ENCODE results near the gene C1orf198. TPM values are rescaled to one million over a fixed set of nuclear protein-coding genes. Genes with fewer than 3 reads are reported as not detected.

Gene C1orf198
- total and polyA plus RNA-seq, 2 experiments from 2014 or later, result 76.2 to 123 TPM

- in situ Hi-C loops (cut with MboI), result no loop called here
- no peak overlapping the region for H3K4me3 ChIP-seq
- H3F3A ChIP-seq (ENCODE audit: insufficient read depth), result no peaks in the 10 kb centered on the region
- H3K4me1 ChIP-seq (ENCODE audit: insufficient read depth), result no peaks in the 10 kb centered on the region
- H3K9ac ChIP-seq, result no peak overlapping the region
- H3K9me2 ChIP-seq (ENCODE audit: insufficient read depth), result no peaks in the 10 kb centered on the region
- peaks cover 9% of the 10 kb centered on the region for H3K9me3 ChIP-seq (ENCODE audit: low read depth)
- no peaks in the 10 kb centered on the region for H3K27me3 ChIP-seq (replicated peaks; ENCODE audit: insufficient read depth)
- no peaks in the 10 kb centered on the region for H3K79me2 ChIP-seq (ENCODE audit: insufficient read depth)
- H2AFZ ChIP-seq, result no peak overlapping the region
- H3K27ac ChIP-seq, result no peak overlapping the region
- 60 to 61% methylated on average over 8 of the region's 8 CpGs for whole genome bisulfite sequencing, 2 experiments (ENCODE audit: low coverage in 1 of 2, low lambda C conversion rate in 2 of 2, missing lambda C conversion rate in 2 of 2)
- TF ChIP-seq EZH2phosphoT487 (IDR thresholded peaks at IDR 0.05; ENCODE audit: insufficient read depth, low read depth) (no peak), EZH2 (IDR thresholded peaks at IDR 0.05; ENCODE audit: insufficient read depth, poor library complexity, severe bottlenecking) (no peak)
- H4K20me1 ChIP-seq (ENCODE audit: insufficient read depth), result no peaks in the 10 kb centered on the region
- H3K4me2 ChIP-seq (ENCODE audit: unreplicated experiment), result no peak overlapping the region
- DNase-seq, result no peak
- no peaks in the 10 kb centered on the region for H3K36me3 ChIP-seq (ENCODE audit: low read depth)
These were observed 58.9 kb downstream of the C1orf198 start for GRCh38 chr1:230809256-230809990.

- Histone ChIP-seq H3K27ac (no peak overlapping the region), H4K20me1 (ENCODE audit: insufficient read depth) (no peaks in the 10 kb centered on the region), H3F3A (ENCODE audit: insufficient read depth) (no peaks in the 10 kb centered on the region), H3K4me2 (ENCODE audit: unreplicated experiment) (no peak overlapping the region), H3K4me3 (no peak overlapping the region), H3K9ac (no peak overlapping the region), H2AFZ (peak overlapping the region; percentile 55; the same call in 1 of the 2 replicates), H3K79me2 (ENCODE audit: insufficient read depth) (no peaks in the 10 kb centered on the region), H3K36me3 (ENCODE audit: low read depth) (no peaks in the 10 kb centered on the region), H3K9me3 (ENCODE audit: low read depth) (peaks cover 9% of the 10 kb centered on the region), H3K4me1 (ENCODE audit: insufficient read depth) (no peaks in the 10 kb centered on the region), H3K27me3 (replicated peaks; ENCODE audit: insufficient read depth) (no peaks in the 10 kb centered on the region), H3K9me2 (ENCODE audit: insufficient read depth) (no peaks in the 10 kb centered on the region)
- DNase-seq, result peak; percentile 66
- in situ Hi-C loops (cut with MboI), result no loop called here
- TF ChIP-seq EZH2 (IDR thresholded peaks at IDR 0.05; ENCODE audit: insufficient read depth, poor library complexity, severe bottlenecking), result no peak
- TF ChIP-seq EZH2phosphoT487 (IDR thresholded peaks at IDR 0.05; ENCODE audit: insufficient read depth, low read depth), result no peak
- WGBS, 2 experiments (ENCODE audit: low coverage in 1 of 2, low lambda C conversion rate in 2 of 2, missing lambda C conversion rate in 2 of 2), result 9% methylated on average over 4 of the region's 4 CpGs
These were observed 59.9 kb downstream of the C1orf198 start for GRCh38 chr1:230808281-230808872.

GRCh38 chr1:230807561-230808280, 60.6 kb downstream of the C1orf198 start:
- H3K36me3 ChIP-seq (ENCODE audit: low read depth), result no peaks in the 10 kb centered on the region
- in situ Hi-C loops (cut with MboI), result no loop called here
- H3K9me3 ChIP-seq (ENCODE audit: low read depth), result peaks cover 3% of the 10 kb centered on the region
- WGBS, 2 experiments (ENCODE audit: low coverage in 1 of 2, low lambda C conversion rate in 2 of 2, missing lambda C conversion rate in 2 of 2), result 30% methylated on average over 3 of the region's 3 CpGs
- H3K9ac ChIP-seq, result no peak overlapping the region
- no peak overlapping the region for H3K4me2 ChIP-seq (ENCODE audit: unreplicated experiment)
- no peaks in the 10 kb centered on the region for H3F3A ChIP-seq (ENCODE audit: insufficient read depth)
- DNase-seq, result no peak
- no peaks in the 10 kb centered on the region for H4K20me1 ChIP-seq (ENCODE audit: insufficient read depth)
- H3K4me3 ChIP-seq, result no peak overlapping the region
- no peaks in the 10 kb centered on the region for H3K79me2 ChIP-seq (ENCODE audit: insufficient read depth)
- peak overlapping the region; percentile 55 for H2AFZ ChIP-seq
- H3K27me3 ChIP-seq (replicated peaks; ENCODE audit: insufficient read depth), result no peaks in the 10 kb centered on the region
- TF ChIP-seq EZH2 (IDR thresholded peaks at IDR 0.05; ENCODE audit: insufficient read depth, poor library complexity, severe bottlenecking) (no peak), EZH2phosphoT487 (IDR thresholded peaks at IDR 0.05; ENCODE audit: insufficient read depth, low read depth) (no peak)
- no peak overlapping the region for H3K27ac ChIP-seq
- H3K4me1 ChIP-seq (ENCODE audit: insufficient read depth), result no peaks in the 10 kb centered on the region
- H3K9me2 ChIP-seq (ENCODE audit: insufficient read depth), result no peaks in the 10 kb centered on the region

GRCh38 chr1:230807029-230807428, 61.3 kb downstream of the C1orf198 start:
- H3K79me2 ChIP-seq (ENCODE audit: insufficient read depth), result no peaks in the 10 kb centered on the region
- no peak overlapping the region for H3K4me2 ChIP-seq (ENCODE audit: unreplicated experiment)
- in situ Hi-C loops (cut with MboI), result no loop called here
- H3K9ac ChIP-seq, result no peak overlapping the region
- H3K4me1 ChIP-seq (ENCODE audit: insufficient read depth), result no peaks in the 10 kb centered on the region
- 93% methylated on average over 5 of the region's 5 CpGs for WGBS, 2 experiments (ENCODE audit: low coverage in 1 of 2, low lambda C conversion rate in 2 of 2, missing lambda C conversion rate in 2 of 2)
- H3K36me3 ChIP-seq (ENCODE audit: low read depth), result no peaks in the 10 kb centered on the region
- TF ChIP-seq EZH2phosphoT487 (IDR thresholded peaks at IDR 0.05; ENCODE audit: insufficient read depth, low read depth) (no peak), EZH2 (IDR thresholded peaks at IDR 0.05; ENCODE audit: insufficient read depth, poor library complexity, severe bottlenecking) (no peak)
- H2AFZ ChIP-seq, result no peak overlapping the region
- no peak overlapping the region for H3K27ac ChIP-seq
- no peaks in the 10 kb centered on the region for H3K9me3 ChIP-seq (ENCODE audit: low read depth)
- no peaks in the 10 kb centered on the region for H4K20me1 ChIP-seq (ENCODE audit: insufficient read depth)
- H3K4me3 ChIP-seq, result no peak overlapping the region
- no peaks in the 10 kb centered on the region for H3K9me2 ChIP-seq (ENCODE audit: insufficient read depth)
- no peaks in the 10 kb centered on the region for H3K27me3 ChIP-seq (replicated peaks; ENCODE audit: insufficient read depth)
- no peaks in the 10 kb centered on the region for H3F3A ChIP-seq (ENCODE audit: insufficient read depth)
- DNase-seq, result no peak

Measured in GM23248 (cell line).